HEK293 (cell line): ENCODE measurements around the gene B3GNT9.

Experiments
- CTCF ChIA-PET: fragments of 350-600 bp; formaldehyde crosslinking; extraction: SDS; loops from one replicate; lab custom pipeline; 2021; ENCODE audit warnings: antibody characterized with exemption; lab: Yijun Ruan, JAX
- POLR2A ChIA-PET: fragments of 300-600 bp; formaldehyde crosslinking; extraction: SDS; loops from one replicate; lab custom pipeline; 2020; ENCODE audit warnings: antibody characterized with exemption, inconsistent platforms; lab: Yijun Ruan, JAX
- H3K27ac ChIP-seq: fragments of 200-500 bp; sonication (Bioruptor generic); 2 replicates; pipeline ENCODE4 v1.5.1; 2014; ENCODE audit warnings: low read depth, low read length, control low read depth, inconsistent platforms; ENCODE audit errors: extremely low read depth
- H3K36me3 ChIP-seq, 2 experiments: fragments of 200-500 bp in 1 of 2; sonication (Bioruptor generic) in 1 of 2; 1 replicate in 1 of 2; 2 replicates in 1 of 2; pipeline ENCODE4 v1.5.1; 2014 to 2017; ENCODE audit warnings: inconsistent platforms in 2 of 2, low read length in 2 of 2; ENCODE audit not compliant: control insufficient read depth in 2 of 2, insufficient read depth in 1 of 2
- H3K4me1 ChIP-seq: fragments of 200-500 bp; sonication (Bioruptor generic); 2 replicates; pipeline ENCODE4 v1.5.1; 2014; ENCODE audit warnings: mild to moderate bottlenecking, low read length, inconsistent platforms; ENCODE audit not compliant: control insufficient read depth, insufficient read depth
- H3K4me3 ChIP-seq: 2 replicates; pipeline ENCODE4 v1.5.1; 2011; ENCODE audit warnings: low read depth, mild to moderate bottlenecking, control low read depth, low read length, moderate library complexity
- H3K9me3 ChIP-seq: fragments of 200-500 bp; sonication (Bioruptor generic); 2 replicates; pipeline ENCODE4 v1.5.1; 2014; ENCODE audit warnings: low read depth, low read length, inconsistent platforms; ENCODE audit not compliant: control insufficient read depth, insufficient read depth
- AEBP2 ChIP-seq: fragments of 450-650 bp; formaldehyde crosslinking; IDR thresholded peaks from 2 replicates; pipeline ENCODE4 v1.5.1; 2016; ENCODE audit warnings: missing biosample characterization, missing genetic modification characterization, borderline replicate concordance
- ATF2 ChIP-seq: fragments of 450-650 bp; formaldehyde crosslinking; IDR thresholded peaks from 2 replicates; pipeline ENCODE4 v1.5.1; 2016; ENCODE audit warnings: missing biosample characterization, missing genetic modification characterization, low read depth
- GLIS1 ChIP-seq: fragments of 450-650 bp; formaldehyde crosslinking; IDR thresholded peaks from 2 replicates; pipeline ENCODE4 v1.5.1; 2016; ENCODE audit warnings: missing biosample characterization, missing genetic modification characterization
- GLIS2 ChIP-seq: fragments of 450-650 bp; formaldehyde crosslinking; IDR thresholded peaks from 2 replicates; pipeline ENCODE4 v1.5.1; 2016; ENCODE audit warnings: missing biosample characterization, missing genetic modification characterization
- HIC1 ChIP-seq: fragments of 450-650 bp; formaldehyde crosslinking; IDR thresholded peaks from 2 replicates; pipeline ENCODE4 v1.5.1; 2016; ENCODE audit warnings: missing biosample characterization, missing genetic modification characterization
- KLF1 ChIP-seq: fragments of 450-650 bp; formaldehyde crosslinking; IDR thresholded peaks from 2 replicates; pipeline ENCODE4 v1.5.1; 2016; ENCODE audit warnings: missing biosample characterization, missing genetic modification characterization
- KLF7 ChIP-seq: fragments of 450-650 bp; formaldehyde crosslinking; IDR thresholded peaks from 2 replicates; pipeline ENCODE4 v1.5.1; 2016; ENCODE audit warnings: missing biosample characterization, missing genetic modification characterization, borderline replicate concordance
- PRDM4 ChIP-seq: fragments of 450-650 bp; formaldehyde crosslinking; IDR thresholded peaks from 2 replicates; pipeline ENCODE4 v1.5.1; 2017; ENCODE audit warnings: missing biosample characterization, missing genetic modification characterization
- SCRT2 ChIP-seq: fragments of 450-650 bp; formaldehyde crosslinking; IDR thresholded peaks from 2 replicates; pipeline ENCODE4 v1.5.1; 2016; ENCODE audit warnings: missing biosample characterization, missing genetic modification characterization
- SP7 ChIP-seq: fragments of 450-650 bp; formaldehyde crosslinking; IDR thresholded peaks from 2 replicates; pipeline ENCODE4 v1.5.1; 2016; ENCODE audit warnings: missing biosample characterization, missing genetic modification characterization
- ZBTB17 ChIP-seq: fragments of 450-650 bp; formaldehyde crosslinking; IDR thresholded peaks from 2 replicates; pipeline ENCODE4 v1.5.1; 2016; ENCODE audit warnings: missing biosample characterization, missing genetic modification characterization
- ZBTB26 ChIP-seq: fragments of 450-650 bp; formaldehyde crosslinking; optimal IDR thresholded peaks from 2 replicates; pipeline ENCODE3; 2016; ENCODE audit warnings: missing biosample characterization, mild to moderate bottlenecking, missing genetic modification characterization
- ZEB2 ChIP-seq: fragments of 450-650 bp; formaldehyde crosslinking; IDR thresholded peaks from 2 replicates; pipeline ENCODE4 v1.5.1; 2016; ENCODE audit warnings: missing biosample characterization, missing genetic modification characterization
- ZNF157 ChIP-seq: fragments of 450-650 bp; formaldehyde crosslinking; IDR thresholded peaks from 2 replicates; pipeline ENCODE4 v1.5.1; 2016; ENCODE audit warnings: missing biosample characterization, missing genetic modification characterization
- ZNF202 ChIP-seq: fragments of 450-650 bp; formaldehyde crosslinking; IDR thresholded peaks from 2 replicates; pipeline ENCODE4 v1.5.1; 2016; ENCODE audit warnings: missing biosample characterization, missing genetic modification characterization, borderline replicate concordance
- ZNF292 ChIP-seq: fragments of 450-650 bp; formaldehyde crosslinking; IDR thresholded peaks from 2 replicates; pipeline ENCODE4 v1.5.1; 2016; ENCODE audit warnings: low read depth, missing biosample characterization, missing genetic modification characterization, borderline replicate concordance
- ZNF335 ChIP-seq: fragments of 450-650 bp; formaldehyde crosslinking; conservative IDR thresholded peaks from 2 replicates; pipeline ENCODE4 v1.5.1; 2016; ENCODE audit warnings: missing biosample characterization, missing genetic modification characterization
- ZNF366 ChIP-seq: fragments of 450-650 bp; formaldehyde crosslinking; conservative IDR thresholded peaks from 2 replicates; pipeline ENCODE4 v1.5.1; 2016; ENCODE audit warnings: missing biosample characterization, missing genetic modification characterization
- ZNF624 ChIP-seq: fragments of 450-650 bp; formaldehyde crosslinking; IDR thresholded peaks from 2 replicates; pipeline ENCODE4 v1.5.1; 2017; ENCODE audit warnings: missing biosample characterization, missing genetic modification characterization
- ZNF654 ChIP-seq: fragments of 450-650 bp; formaldehyde crosslinking; IDR thresholded peaks from 2 replicates; pipeline ENCODE4 v1.5.1; 2016; ENCODE audit warnings: low read depth, missing biosample characterization, missing genetic modification characterization
- ZNF747 ChIP-seq: fragments of 450-650 bp; formaldehyde crosslinking; IDR thresholded peaks from 2 replicates; pipeline ENCODE4 v1.5.1; 2016; ENCODE audit warnings: missing biosample characterization, missing genetic modification characterization
- ZNF76 ChIP-seq: fragments of 450-650 bp; formaldehyde crosslinking; IDR thresholded peaks from 2 replicates; pipeline ENCODE4; 2016; ENCODE audit warnings: low read depth, missing biosample characterization, missing genetic modification characterization, borderline replicate concordance
- ZNF777 ChIP-seq: fragments of 450-650 bp; formaldehyde crosslinking; IDR thresholded peaks from 2 replicates; pipeline ENCODE4 v1.5.1; 2017; ENCODE audit warnings: missing biosample characterization, missing genetic modification characterization, borderline replicate concordance
- ZSCAN23 ChIP-seq: fragments of 450-650 bp; formaldehyde crosslinking; IDR thresholded peaks from 2 replicates; pipeline ENCODE4 v1.5.1; 2016; ENCODE audit warnings: missing biosample characterization, missing genetic modification characterization
- ZSCAN30 ChIP-seq: fragments of 450-650 bp; IDR thresholded peaks from 2 replicates; pipeline ENCODE4 v1.5.1; 2018; ENCODE audit warnings: missing biosample characterization, mild to moderate bottlenecking, missing genetic modification characterization, moderate library complexity

B3GNT9 gene

GRCh38 chr16:67183627-67184452 lies 33.0 kb upstream of the B3GNT9 start, which contains the start of gene MATCAP1:
TSS of gene MATCAP1 (minus strand) at chr16:67183963. CDS start at chr16:67180610, 3,353 bp downstream.
- Histone ChIP-seq H3K4me1 (peaks cover 9% of the 10 kb centered on the region), H3K36me3 (peaks cover 0 to 22% of the 10 kb centered on the region in 2 experiments; a peak in 1 of 3 replicates), H3K4me3 (peak within 1 kb of the TSS; percentile 84), H3K9me3 (no peaks in the 10 kb centered on the region), H3K27ac (peak within 1 kb of the TSS; percentile 88)
- ChIA-PET POLR2A (interaction anchor here (0.9 to 1.1 kb wide), 4 partner anchors 9 to 64 kb away, joined by 3 read pairs; partner anchors contain the start of genes B3GNT9 and FHOD1), CTCF (interaction anchor here (0.5 to 2.6 kb wide), 14 partner anchors 9 to 1191 kb away, joined by 3 to 30 read pairs (median 6); partner anchors contain the start of gene CES3)
- 0 out of 2 replicates have a peak, but pooled peaks have one; percentile 12 for TF ChIP-seq ZSCAN30 (tag by site-specific recombination)
- no peak for TF ChIP-seq ZNF292
- TF ChIP-seq SP7 = peak; percentile 69
- TF ChIP-seq KLF1 (tag by site-specific recombination) = peak; percentile 93
- TF ChIP-seq GLIS1 (tag by site-specific recombination) = peak; percentile 84
- no peak for TF ChIP-seq AEBP2 (tag by site-specific recombination)
- peak; percentile 98 for TF ChIP-seq ZNF335 (tag by site-specific recombination)
- 0 out of 2 replicates have a peak, but pooled peaks have one; percentile 4 for TF ChIP-seq ZNF366 (tag by site-specific recombination)
- TF ChIP-seq ZEB2 (tag by site-specific recombination) = peak; percentile 95
- peak; percentile 8; the same call in 1 of the 2 replicates for TF ChIP-seq PRDM4
- peak; percentile 79 for TF ChIP-seq ZBTB17 (tag by site-specific recombination)
- TF ChIP-seq ZNF747 (tag by site-specific recombination) = no peak
- TF ChIP-seq ZBTB26 (tag by site-specific recombination) = peak; percentile 99
- TF ChIP-seq ZNF202 (tag by site-specific recombination) = no peak
- TF ChIP-seq ZNF157 (tag by site-specific recombination) = no peak
- no peak for TF ChIP-seq ZNF654 (tag by site-specific recombination)
- 0 out of 2 replicates have a peak, but pooled peaks have one; percentile 7 for TF ChIP-seq ZNF76 (tag by site-specific recombination)
- no peak for TF ChIP-seq ZNF777 (tag by site-specific recombination)
- TF ChIP-seq KLF7 (tag by site-specific recombination) = 0 out of 2 replicates have a peak, but pooled peaks have one; percentile 8
- TF ChIP-seq GLIS2 (tag by site-specific recombination) = peak; percentile 91
- no peak for TF ChIP-seq ZNF624
- peak; percentile 97 for TF ChIP-seq SCRT2 (tag by site-specific recombination)
- TF ChIP-seq ZSCAN23 = no peak
- no peak for TF ChIP-seq HIC1 (tag by site-specific recombination)
- TF ChIP-seq ATF2 (tag by site-specific recombination) = peak; percentile 85
